Endothelial cell of umbilical vein (primary cell): ENCODE results near the gene TRPC4AP. TPM values are rescaled to one million over a fixed set of nuclear protein-coding genes. Genes with fewer than 3 reads are reported as not detected.
A peak's percentile ranks its signal among the peaks of the same experiment; 100 is the strongest.

Experiments
- BruUV-seq: library from RNA; stranded (reverse); fragments of 400-500 nt; replicated peaks from 2 replicates; lab custom pipeline; 2021; lab: Mats Ljungman, UMichigan
- CTCF ChIA-PET: fragments of 300-600, 350-600 bp; sonication (Branson Sonifier 250); formaldehyde crosslinking; loops from one replicate; lab custom pipeline; 2021; ENCODE audit warnings: antibody characterized with exemption, inconsistent platforms; lab: Charles Lee
- POLR2A ChIA-PET: fragments of 300-600, 350-600 bp; sonication (Branson Sonifier 250); formaldehyde crosslinking; loops from one replicate; lab custom pipeline; 2021; ENCODE audit warnings: antibody characterized with exemption, inconsistent platforms; lab: Charles Lee
- DNase-seq: peaks from one replicate; pipeline ENCODE4 v3.0.0-alpha.2; 2011; ENCODE audit warnings: low read depth, low spot score
- FAIRE-seq: peaks from 2 replicates; lab custom pipeline; 2011; peaks lifted over from hg19 to GRCh38; lab: Jason Lieb, UNC
- H2AFZ ChIP-seq: 2 replicates; pipeline ENCODE4 v1.6.0; 2012; ENCODE audit warnings: low read depth, low read length, control low read depth, inconsistent platforms
- H3K27ac ChIP-seq: 2 replicates; pipeline ENCODE4 v1.5.1; 2011; ENCODE audit warnings: low read depth, mild to moderate bottlenecking, control low read depth, low read length, moderate library complexity; ENCODE audit not compliant: insufficient read depth
- H3K27me3 ChIP-seq, 2 experiments: 2 replicates each; pipeline versions ENCODE4 v1.6.0 to v1.6.1; 2011; ENCODE audit warnings: low read length in 2 of 2, mixed read lengths in 1 of 2; ENCODE audit not compliant: control insufficient read depth in 2 of 2, insufficient read depth in 2 of 2
- H3K36me3 ChIP-seq, 2 experiments: 2 replicates in 1 of 2; 3 replicates in 1 of 2; pipeline ENCODE4 v1.5.1; 2011; ENCODE audit warnings: low read length in 2 of 2, mild to moderate bottlenecking in 1 of 2, moderate library complexity in 1 of 2; ENCODE audit not compliant: control insufficient read depth in 2 of 2, insufficient read depth in 2 of 2; ENCODE audit errors: extremely low read depth in 1 of 2
- H3K4me1 ChIP-seq: 3 replicates; pipeline ENCODE4 v1.5.1; 2011; ENCODE audit warnings: mild to moderate bottlenecking, low read length; ENCODE audit not compliant: control insufficient read depth, insufficient read depth; ENCODE audit errors: extremely low read depth
- H3K4me2 ChIP-seq: 2 replicates; pipeline ENCODE4 v1.6.1; 2011; ENCODE audit warnings: low read length, control low read depth, mixed read lengths; ENCODE audit not compliant: insufficient read depth
- H3K4me3 ChIP-seq, 3 experiments: fragments of 200-600 bp in 1 of 3; sonication (generic), shearing (Covaris generic) in 1 of 3; replicated peaks in 1 of 3; 2 replicates each; pipeline ENCODE4 v1.5.1; 2011 to 2016; ENCODE audit warnings: control low read depth in 3 of 3, low read length in 3 of 3, mild to moderate bottlenecking in 2 of 3, inconsistent platforms in 1 of 3, low read depth in 1 of 3, moderate library complexity in 1 of 3; ENCODE audit not compliant: insufficient read depth in 1 of 3
- H3K79me2 ChIP-seq: 2 replicates; pipeline ENCODE4 v1.6.0; 2012; ENCODE audit warnings: low read length, inconsistent platforms; ENCODE audit not compliant: control insufficient read depth, insufficient read depth
- H3K9ac ChIP-seq: replicated peaks from 2 replicates; pipeline ENCODE3; 2011; ENCODE audit warnings: low read length, control low read depth; ENCODE audit not compliant: insufficient read depth; ENCODE audit errors: extremely low read depth
- H3K9me1 ChIP-seq: replicated peaks from 3 replicates; pipeline ENCODE4 v1.6.0; 2011; ENCODE audit warnings: mild to moderate bottlenecking, low read length; ENCODE audit not compliant: control insufficient read depth, insufficient read depth; ENCODE audit errors: extremely low read depth
- H3K9me3 ChIP-seq: replicated peaks from 2 replicates; pipeline ENCODE4 v1.5.1; 2012; ENCODE audit warnings: low read length, inconsistent platforms; ENCODE audit not compliant: control insufficient read depth, insufficient read depth
- H4K20me1 ChIP-seq: replicated peaks from 2 replicates; pipeline ENCODE3; 2011; ENCODE audit warnings: mild to moderate bottlenecking, low read length; ENCODE audit not compliant: control insufficient read depth, insufficient read depth; ENCODE audit errors: extremely low read depth
- CTCF ChIP-seq, 2 donors: IDR thresholded peaks; 1 replicate in 1 of 2; 2 replicates in 1 of 2; pipeline ENCODE4 v1.5.1; 2011; ENCODE audit warnings: low read length in 2 of 2, mild to moderate bottlenecking in 2 of 2, moderate library complexity in 2 of 2, control low read depth in 1 of 2, inconsistent platforms in 1 of 2, low read depth in 1 of 2; ENCODE audit not compliant: insufficient read depth in 1 of 2; ENCODE audit errors: extremely low read depth in 1 of 2
- EZH2 ChIP-seq: IDR thresholded peaks from 2 replicates; pipeline ENCODE4 v1.6.1; 2012; ENCODE audit warnings: borderline replicate concordance, low read depth, mild to moderate bottlenecking, moderate library complexity, low read length, inconsistent platforms; ENCODE audit not compliant: severe bottlenecking
- FOS ChIP-seq: IDR thresholded peaks from 2 replicates; pipeline ENCODE4 v1.6.1; 2011; ENCODE audit warnings: mild to moderate bottlenecking, low read length, moderate library complexity, borderline replicate concordance; ENCODE audit not compliant: insufficient read depth
- GATA2 ChIP-seq: IDR thresholded peaks from 2 replicates; pipeline ENCODE4 v1.7.0; 2011; ENCODE audit warnings: low read depth, mild to moderate bottlenecking, moderate library complexity, mixed read lengths, low read length; ENCODE audit not compliant: insufficient read length, insufficient read depth
- JUN ChIP-seq: IDR thresholded peaks from 2 replicates; pipeline ENCODE4 v1.6.1; 2011; ENCODE audit warnings: borderline replicate concordance, low read depth; ENCODE audit not compliant: insufficient read length, insufficient read depth
- MYC ChIP-seq: IDR thresholded peaks from one replicate; pipeline ENCODE4 v1.6.1; 2011; ENCODE audit warnings: mild to moderate bottlenecking, low read depth, low read length
- POLR2A ChIP-seq: IDR thresholded peaks from 2 replicates; pipeline ENCODE4 v1.6.1; 2012; ENCODE audit warnings: low read depth, mild to moderate bottlenecking, control low read depth, low read length
- POLR2AphosphoS5 ChIP-seq: IDR thresholded peaks from 2 replicates; pipeline ENCODE4 v1.6.1; 2012; ENCODE audit warnings: low read depth, mild to moderate bottlenecking, control low read depth, low read length, moderate library complexity; ENCODE audit not compliant: insufficient read depth
- dilution Hi-C: fragments of 300-500 bp; cut with MboI; formaldehyde crosslinking; loops from one replicate; pipeline ENCODE4 v1.15.0; 2019; ENCODE audit warnings: low sequenced_read_pairs; ENCODE audit not compliant: extremely low pct_ligation_motif_present
- intact Hi-C: fragments of 100-400 bp; cut with micrococcal nuclease; formaldehyde crosslinking; loops from one replicate; pipeline ENCODE4 v1.10.0; 2022
- polyA plus RNA-seq, 4 experiments: library from polyadenylated mRNA; depleted of rRNA in 3 of 4; stranded (reverse) in 3 of 4; unstranded in 1 of 4; fragments of >200 nt; gene quantifications; 2 replicates each; pipeline versions ENCODE4 v1.2.1 to v1.2.3, GENCODE V29; 2011 to 2012; ENCODE audit warnings: missing spikeins in 1 of 4
- total RNA-seq: library from RNA; stranded (reverse); gene quantifications from 2 replicates; pipeline ENCODE4 v1.2.3, GENCODE V29; 2021
- TF ChIP-seq, protein P1 (sequence below): IDR thresholded peaks from 2 replicates; pipeline ENCODE4 v1.6.1; 2011; ENCODE audit not compliant: insufficient read depth, insufficient read length

The TRPC4AP gene
- total and polyA plus RNA-seq, 2 donors (not counting 3 experiments of a cell fraction or from before 2014, with no cell fraction given), result 89.0 to 103 TPM

- dilution Hi-C loops, result no loop called here
- peaks cover 49% of the 10 kb centered on the region for H3K4me1 ChIP-seq
- CTCF ChIA-PET, result interaction anchor here (1.0 to 4.8 kb wide), 2 partner anchors 12 to 37 kb away, joined by 4 to 59 read pairs; no protein-coding TSS in a partner anchor
- TF ChIP-seq POLR2A (no peak), FOS (no peak), CTCF (IDR thresholded peaks at IDR 0.05; ENCODE audit: extremely low read depth in 1 of 2, insufficient read depth in 1 of 2, low read depth in 1 of 2, low read length in 2 of 2) (no peak), JUN (no peak), POLR2AphosphoS5 (no peak), EZH2 (no peak), MYC (no peak), GATA2 (no peak)
- TF ChIP-seq, protein P1, sequence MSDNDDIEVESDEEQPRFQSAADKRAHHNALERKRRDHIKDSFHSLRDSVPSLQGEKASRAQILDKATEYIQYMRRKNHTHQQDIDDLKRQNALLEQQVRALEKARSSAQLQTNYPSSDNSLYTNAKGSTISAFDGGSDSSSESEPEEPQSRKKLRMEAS, result no peak
- H3K9me1 ChIP-seq, result no peaks in the 10 kb centered on the region
- FAIRE-seq (no peak), DNase-seq (no peak)
- BruUV-seq, result no TSS peak
- H3K79me2 ChIP-seq, result no peaks in the 10 kb centered on the region
- POLR2A ChIA-PET, result no interaction called here
- intact Hi-C loops, result no loop called here
- no peaks in the 10 kb centered on the region for H3K27me3 ChIP-seq
- peaks cover 9 to 16% of the 10 kb centered on the region in 2 experiments for H3K36me3 ChIP-seq
- no peak overlapping the region for H2AFZ ChIP-seq
- H4K20me1 ChIP-seq, result no peaks in the 10 kb centered on the region
- H3K4me3 ChIP-seq, result no peak overlapping the region
- H3K27ac ChIP-seq, result peak overlapping the region; percentile 2
- H3K9ac ChIP-seq, result no peak overlapping the region
- no peak overlapping the region for H3K4me2 ChIP-seq
- no peaks in the 10 kb centered on the region for H3K9me3 ChIP-seq
Measured at GRCh38 chr20:35133031-35133430, 40.4 kb upstream of the TRPC4AP start.
